HG03097 (cell line): ENCODE results near the gene ASCC3.
A peak's percentile ranks its signal among the peaks of the same experiment; 100 is the strongest.
"Not testable (repeated sequence)": the region's sequence is repeated elsewhere in the genome, so short reads cannot be mapped to it uniquely, and the experiment has no call there.

Experiments used
- ATAC-seq: cut with Tn5 transposase; IDR thresholded peaks from one replicate; pipeline ENCODE4 v1.9.1; 2021; ENCODE audit not compliant: unreplicated experiment, low FRiP score

The ASCC3 gene

GRCh38 chr6:100808638-100809275, 72.4 kb downstream of the ASCC3 start:
- ATAC-seq, result no peak

DNA sequence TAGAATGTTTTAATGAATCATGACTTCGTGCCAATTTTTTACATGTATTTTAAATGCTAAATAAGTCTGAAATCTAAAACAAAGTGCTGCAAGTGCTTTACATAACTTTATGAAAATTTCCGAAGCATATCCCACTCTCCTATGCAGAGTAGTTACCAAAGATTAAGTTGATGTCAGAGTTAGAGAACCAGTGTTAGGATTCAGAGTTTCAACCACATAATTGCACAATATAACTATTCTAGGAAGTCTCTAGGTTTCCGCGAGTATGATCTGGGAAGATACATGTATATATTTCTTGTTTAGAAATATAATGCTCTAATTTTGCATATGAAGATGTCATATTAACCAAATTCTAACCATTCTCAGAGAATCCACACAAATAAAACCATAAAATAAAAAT, 74.8 kb downstream of the ASCC3 start:
- no peak for ATAC-seq

DNA sequence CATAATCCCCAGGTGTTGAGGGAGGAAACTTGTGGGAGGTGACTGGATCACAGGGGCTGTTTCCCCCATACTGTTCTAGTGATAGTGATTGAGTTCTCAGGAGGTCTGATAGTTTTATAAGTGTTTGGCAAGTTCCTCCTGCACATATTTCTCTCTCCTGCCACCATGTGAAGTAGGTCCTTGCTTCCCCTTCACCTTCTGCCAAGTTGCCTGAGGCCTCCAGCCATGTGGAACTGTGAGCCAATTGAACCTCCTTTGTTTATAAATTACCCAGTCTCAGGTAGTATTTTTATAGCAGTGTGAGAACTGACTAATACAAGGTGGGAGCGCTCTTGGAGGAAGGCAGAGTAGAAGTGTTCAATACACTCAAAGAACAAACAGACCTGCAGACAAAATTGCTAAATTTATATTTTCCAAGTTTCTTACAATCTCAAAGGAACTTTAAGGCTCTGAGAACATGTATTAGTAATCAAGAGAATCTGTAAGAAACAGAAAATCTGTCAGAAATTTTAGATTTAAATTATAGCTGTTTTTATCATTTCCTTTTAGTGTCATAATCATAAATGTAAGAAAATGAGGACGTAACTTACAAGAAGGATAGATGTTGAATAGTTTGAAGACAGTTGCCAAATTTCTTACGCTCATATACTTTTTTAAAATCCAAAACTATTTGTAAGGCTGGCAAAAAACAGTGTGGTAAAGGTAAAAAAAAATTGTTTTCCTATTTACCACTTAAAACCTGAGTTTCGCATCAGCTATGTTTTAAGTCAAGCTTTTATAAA, 77.7 kb downstream of the ASCC3 start:
- ATAC-seq, result no peak

DNA sequence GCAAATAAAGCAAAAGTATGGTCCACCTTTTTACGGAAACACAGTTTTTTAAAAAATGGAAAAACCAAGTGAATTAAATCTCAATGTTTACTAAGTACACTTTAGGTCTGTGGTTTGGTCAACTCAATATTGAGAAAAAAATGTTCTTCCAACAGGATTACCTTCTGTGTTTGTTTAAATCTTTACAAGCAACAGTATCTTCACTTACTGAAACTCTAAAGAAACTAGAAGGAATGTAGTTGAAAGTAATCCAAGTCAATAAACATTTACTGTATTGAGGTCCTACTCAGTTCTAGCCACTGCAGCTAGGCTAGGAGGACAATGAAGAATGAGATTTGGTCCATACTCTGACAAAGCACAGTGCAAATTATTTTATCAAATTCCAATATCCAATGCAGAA, 80.1 kb downstream of the ASCC3 start:
- ATAC-seq, result no peak

- peak; percentile 87 for ATAC-seq
These were observed 84.9 kb downstream of the ASCC3 start for GRCh38 chr6:100796049-100796823.

DNA sequence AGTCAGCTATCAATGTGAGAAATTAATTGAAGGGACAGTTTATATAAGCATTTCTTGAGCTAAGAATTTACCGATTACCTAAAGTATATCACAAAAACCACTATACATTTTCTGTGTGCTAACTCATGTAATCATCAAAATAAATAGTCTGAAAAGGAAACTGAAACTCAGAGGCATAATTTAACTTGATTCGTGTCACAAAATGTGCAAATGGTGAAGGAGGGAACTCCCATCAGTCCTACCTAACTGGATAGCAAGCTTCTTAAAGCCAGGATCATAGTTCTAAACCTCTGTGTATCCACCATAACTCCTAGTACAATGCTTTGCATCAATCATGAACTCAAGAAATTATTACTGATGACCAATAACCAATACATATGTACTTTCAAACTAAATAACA, 91.0 kb downstream of the ASCC3 start:
- no peak for ATAC-seq

DNA sequence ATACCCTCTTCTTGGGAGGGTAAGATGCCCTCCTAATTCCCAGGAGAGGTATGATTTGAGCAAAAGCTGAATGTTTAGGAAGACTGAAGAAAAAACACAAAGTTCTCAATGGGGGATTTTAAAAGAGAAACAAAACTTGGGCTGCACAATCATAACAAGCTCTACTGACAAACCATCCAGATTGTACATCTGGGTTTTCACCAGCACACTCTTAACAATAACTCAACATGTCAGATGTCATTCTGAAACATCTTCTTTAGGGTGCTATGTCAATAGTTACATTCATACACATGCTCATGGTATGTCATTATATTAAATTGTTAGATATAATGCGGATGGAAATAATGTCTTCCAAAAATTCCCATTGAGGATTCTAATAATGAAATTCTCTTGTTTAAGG, 95.1 kb downstream of the ASCC3 start:
- no peak for ATAC-seq

DNA sequence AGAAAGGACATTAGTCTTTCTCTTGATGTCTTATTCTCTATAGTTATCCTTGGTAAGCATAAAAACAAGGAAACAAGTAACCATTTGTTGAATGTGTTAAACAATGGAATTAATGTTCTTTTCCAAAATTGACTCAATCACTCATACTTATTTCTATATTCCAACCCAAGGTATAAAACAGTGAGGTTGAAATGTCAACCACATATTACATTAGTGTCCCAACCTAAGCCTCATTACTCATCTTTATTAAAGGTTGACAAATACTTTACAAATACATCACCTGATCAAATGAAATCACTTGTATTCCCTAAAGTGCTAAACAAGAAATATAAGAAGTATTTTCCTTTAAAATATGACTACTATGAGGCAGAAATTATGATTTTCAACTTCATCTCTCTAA, 100.5 kb downstream of the ASCC3 start:
- ATAC-seq, result no peak

DNA sequence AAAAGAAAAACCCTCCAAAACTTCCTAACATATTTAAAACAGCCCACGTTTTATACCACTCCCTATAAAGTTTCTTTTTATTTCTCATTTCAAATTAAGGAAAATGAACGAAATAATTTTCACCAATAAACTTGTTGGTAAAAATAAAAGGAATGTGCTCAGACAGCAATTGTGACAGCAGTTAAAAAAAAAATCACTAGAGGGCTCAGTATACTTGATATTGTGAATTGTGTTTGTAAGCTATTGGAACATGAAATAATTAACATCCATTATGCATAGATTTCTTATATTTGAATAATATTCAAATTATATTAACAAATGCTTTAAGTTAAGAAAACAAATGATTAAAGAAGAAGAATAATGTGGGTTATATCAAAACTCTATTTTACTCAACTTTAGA, 105.5 kb downstream of the ASCC3 start:
- no peak for ATAC-seq

- no peak for ATAC-seq
These were observed 106.4 kb downstream of the ASCC3 start for GRCh38 chr6:100774681-100775080.

DNA sequence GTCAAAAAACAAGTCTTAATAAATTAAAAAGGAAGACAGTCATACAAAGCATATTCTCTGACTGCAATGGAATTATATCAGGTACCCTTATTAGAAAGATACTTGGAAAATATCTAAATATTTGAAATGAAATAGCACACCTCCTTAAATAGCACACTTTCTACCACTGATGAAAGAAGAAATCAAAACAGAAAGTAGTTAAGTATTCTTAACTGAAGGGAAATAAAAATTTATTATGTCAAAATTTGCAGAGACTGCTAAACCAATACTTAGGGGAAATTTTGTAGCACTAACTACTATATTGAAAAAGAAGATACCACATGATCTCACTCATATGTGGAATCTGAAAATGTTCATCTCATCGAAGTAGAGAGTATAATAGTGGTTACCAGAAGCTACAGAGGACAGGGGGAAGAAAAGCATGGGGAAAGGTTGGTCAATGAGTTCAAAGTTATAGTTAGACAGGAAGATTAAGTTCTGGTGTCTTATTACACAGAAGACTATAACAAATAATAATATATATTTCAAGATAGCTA, 112.2 kb downstream of the ASCC3 start:
- ATAC-seq, result no peak

DNA sequence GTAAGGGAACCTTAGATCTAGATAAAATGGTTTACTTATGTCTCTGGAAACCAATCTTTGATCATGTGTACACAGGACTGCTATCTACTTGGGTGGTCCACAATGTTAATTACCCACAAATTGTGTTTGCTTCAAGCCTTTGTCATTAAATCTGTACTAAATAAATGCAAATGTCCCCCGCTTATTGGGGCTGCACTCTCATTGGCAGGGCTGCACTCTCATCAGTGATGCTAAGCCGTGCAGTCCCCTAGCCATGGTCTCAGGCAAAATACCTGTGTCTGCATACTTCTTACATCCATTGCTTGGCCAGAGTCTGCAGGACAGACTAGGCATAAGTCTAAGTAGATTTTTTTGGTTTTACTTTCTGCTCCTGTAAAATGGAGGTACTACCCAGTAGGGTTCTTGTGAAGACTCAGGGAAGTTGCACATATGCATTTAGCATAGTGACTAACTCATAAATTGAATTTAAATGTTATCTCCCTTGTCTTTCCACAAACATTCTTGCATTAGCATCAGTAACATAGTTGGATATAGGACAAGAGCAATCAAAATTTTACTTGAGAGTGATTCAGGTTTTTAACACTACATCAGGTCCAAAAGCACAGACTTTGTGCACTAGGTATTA, 117.4 kb downstream of the ASCC3 start:
- ATAC-seq, result no peak

- no peak for ATAC-seq
These were observed 119.3 kb downstream of the ASCC3 start for GRCh38 chr6:100761841-100762240.

GRCh38 chr6:100758386-100758785, 122.7 kb downstream of the ASCC3 start:
- not testable (repeated sequence) for ATAC-seq

DNA sequence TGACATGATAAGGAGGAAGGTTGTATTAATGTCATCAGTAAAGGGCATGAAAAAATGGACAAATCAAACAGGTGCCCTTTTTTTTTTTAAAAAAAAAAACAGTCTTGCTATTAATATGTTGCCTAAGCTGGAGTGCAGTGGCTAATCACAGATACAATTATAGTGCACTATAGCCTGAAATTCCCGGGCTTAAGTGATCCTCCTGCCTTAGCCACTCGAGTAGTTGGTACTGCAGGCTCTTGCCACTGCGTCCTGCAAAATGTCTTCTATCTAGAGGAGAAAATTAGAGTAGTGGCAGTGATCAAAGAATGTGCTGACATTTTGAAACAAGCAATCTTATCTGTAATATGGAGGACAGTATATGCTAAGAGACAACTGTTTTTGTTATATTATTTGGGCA, 127.7 kb downstream of the ASCC3 start:
- no peak for ATAC-seq

DNA sequence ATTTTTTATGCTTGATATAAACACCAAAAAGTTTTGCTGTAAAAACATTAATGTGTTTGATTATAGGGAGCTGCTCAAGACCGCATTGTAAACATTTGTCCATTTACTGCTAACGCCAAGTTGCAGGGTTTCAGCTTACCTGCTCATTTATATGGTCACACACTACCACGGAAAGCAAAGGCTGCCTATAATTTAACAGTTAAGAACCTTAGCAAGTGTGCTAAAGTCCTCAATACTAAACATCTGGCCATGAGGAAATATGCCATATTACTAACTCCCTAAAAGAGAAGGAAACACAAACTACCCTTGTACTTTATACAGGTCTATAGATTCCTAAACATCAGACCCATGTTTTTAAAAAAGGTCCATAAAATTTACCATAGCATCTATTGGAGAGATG, 129.5 kb downstream of the ASCC3 start:
- no peak for ATAC-seq

DNA sequence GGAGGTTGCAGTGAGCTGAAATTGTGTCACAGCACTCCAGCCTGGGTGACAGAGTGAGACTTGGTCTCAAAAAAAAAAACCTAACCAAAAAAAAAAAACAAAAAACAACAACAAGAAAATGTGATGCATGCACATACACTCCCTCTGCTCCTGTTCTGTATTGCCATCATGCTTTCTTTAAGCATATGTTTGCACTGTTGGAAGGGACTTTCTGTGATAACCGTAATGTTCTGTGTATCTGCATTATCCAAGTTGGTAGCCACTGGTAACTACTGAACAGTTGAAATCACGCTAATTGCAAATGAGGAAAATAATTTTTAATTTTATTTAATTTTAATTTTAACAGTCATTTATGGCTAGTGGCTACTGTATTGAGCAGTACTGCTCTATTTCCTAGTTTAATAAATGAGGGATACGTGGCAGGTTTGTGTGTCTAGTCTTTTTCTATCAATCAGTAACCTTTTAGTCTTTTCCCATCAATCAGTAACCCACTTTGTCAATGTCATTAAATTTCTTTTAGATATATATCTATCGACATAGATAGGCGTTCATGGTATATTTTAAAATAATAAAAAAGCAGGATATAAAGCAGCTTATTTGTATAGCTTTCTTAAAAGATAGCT, 135.6 kb downstream of the ASCC3 start:
- ATAC-seq, result no peak

DNA sequence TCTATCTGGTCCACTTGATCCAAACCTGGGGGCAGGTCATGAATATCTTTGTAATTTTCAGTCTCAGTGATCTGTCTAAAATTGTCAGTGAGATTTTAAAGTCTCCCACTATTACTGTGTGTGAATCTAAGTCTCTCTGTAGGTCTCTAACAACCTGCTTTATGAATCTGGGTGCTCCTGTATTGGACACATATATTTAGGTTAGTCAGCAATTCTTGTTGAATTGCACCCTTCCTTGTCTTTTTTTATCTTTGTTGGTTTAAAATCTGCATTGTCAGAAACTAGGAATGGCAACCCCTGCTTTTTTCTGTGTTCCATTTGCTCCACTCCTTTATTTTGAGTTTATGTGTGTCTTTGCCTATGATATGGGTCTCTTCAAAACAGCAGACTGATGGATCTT, 140.7 kb downstream of the ASCC3 start:
- ATAC-seq, result no peak

DNA sequence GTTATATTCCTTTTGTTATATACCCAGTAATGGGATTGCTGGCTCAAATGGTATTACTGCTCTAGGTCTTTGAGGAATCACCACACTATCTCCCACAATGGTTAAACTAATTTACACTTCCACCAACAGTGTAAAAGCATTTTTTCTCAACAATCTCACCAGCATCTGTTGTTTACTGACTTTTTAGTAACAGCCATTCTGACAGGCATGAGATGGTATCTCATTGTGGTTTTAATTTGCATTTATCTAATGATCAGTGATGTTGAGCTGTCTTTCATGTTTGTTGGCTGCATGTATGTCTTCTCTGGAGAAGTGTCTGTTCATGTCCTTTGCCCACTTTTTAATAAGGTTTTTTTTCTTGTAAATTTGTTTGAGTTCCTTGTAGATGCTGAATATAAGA, 143.4 kb downstream of the ASCC3 start:
- ATAC-seq, result not testable (repeated sequence)

DNA sequence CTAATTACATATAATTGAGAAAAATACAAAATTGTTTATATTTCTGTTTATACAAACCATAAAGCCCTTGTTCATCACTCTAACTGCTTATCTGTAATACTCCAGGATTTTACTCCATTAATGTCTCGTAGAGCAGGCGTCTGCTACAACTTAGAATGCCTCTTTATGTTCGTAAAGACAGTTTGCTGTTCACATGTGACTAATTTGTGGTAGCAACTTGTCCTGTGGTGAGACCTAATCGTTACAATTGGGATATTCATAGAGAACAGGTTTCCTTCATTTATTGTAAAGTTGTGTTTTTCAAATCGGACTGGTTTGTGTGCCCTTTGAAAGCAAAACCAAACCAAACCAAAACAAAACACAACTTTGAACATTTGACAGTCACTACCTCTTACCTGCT, 149.7 kb downstream of the ASCC3 start:
- no peak for ATAC-seq
